ENCODE measurements around the gene SLC4A3.

- TF ChIP-seq CTCF (IDR thresholded peaks at IDR 0.05 in 8 of 11, conservative IDR thresholded peaks at IDR 0.05 in 3 of 11) (no peak), POLR2A (IDR thresholded peaks at IDR 0.05) (no peak), POLR2AphosphoS5 (IDR thresholded peaks at IDR 0.05) (no peak)
Measured at GRCh38 chr2:219625179-219625578, 2.3 kb upstream of the SLC4A3 start.

Measured in spleen (tissue), 7 donors.